ENCODE results near the gene RPS6KA1. TPM values are rescaled to one million over a fixed set of nuclear protein-coding genes. Genes with fewer than 3 reads are reported as not detected.

Gene RPS6KA1
- total and polyA plus RNA-seq, 10 of the 15 experiments (the other 5 are each of a cell fraction or from before 2014, with no cell fraction given): 5.0 to 136 (median 91.5) TPM

- TF ChIP-seq E4F1 (IDR thresholded peaks at IDR 0.05; ENCODE audit: borderline replicate concordance, partially characterized antibody) (no peak), TCF7 (IDR thresholded peaks at IDR 0.05; ENCODE audit: borderline replicate concordance) (no peak)
These were observed at the start of gene RPS6KA1 (continued) for GRCh38 chr1:26529655-26530409.

GRCh38 chr1:26482921-26483320 is 46.6 kb upstream of the RPS6KA1 start:
- Histone ChIP-seq H3K9me3 (replicated peaks; ENCODE audit: control insufficient read depth, insufficient read depth, low read length) (no peaks in the 10 kb centered on the region), H3K27me3 (replicated peaks in 1 of 2; ENCODE audit: control insufficient read depth in 2 of 2, insufficient read depth in 2 of 2, low read length in 1 of 2) (no peaks in the 10 kb centered on the region), H3K79me2 (ENCODE audit: control insufficient read depth, insufficient read depth, low read length) (no peaks in the 10 kb centered on the region), H3K4me1 (ENCODE audit: control insufficient read depth, insufficient read depth, low read length) (no peaks in the 10 kb centered on the region), H3K4me3 (no peak overlapping the region), H4K20me1 (ENCODE audit: control insufficient read depth, insufficient read depth) (no peaks in the 10 kb centered on the region), H3K36me3 (ENCODE audit: control insufficient read depth in 2 of 2, insufficient read depth in 2 of 2, low read length in 1 of 2) (no peaks in the 10 kb centered on the region), H3K4me2 (ENCODE audit: control insufficient read depth, insufficient read depth) (no peak overlapping the region), H2AFZ (ENCODE audit: control insufficient read depth, low read depth, low read length) (no peak overlapping the region), H3K27ac (ENCODE audit: control insufficient read depth, insufficient read depth) (no peak overlapping the region), H3K9ac (ENCODE audit: control insufficient read depth, insufficient read depth, low read length) (no peak overlapping the region)
- intact Hi-C loops (cut with micrococcal nuclease; ENCODE audit: unreplicated experiment): no loop called here
- in situ Hi-C loops (cut with MboI): no loop called here
- WGBS (ENCODE audit: insufficient coverage, insufficient replicate concordance, low lambda C conversion rate, missing lambda C conversion rate): 100% methylated on average over 2 of the region's 2 CpGs
- ChIA-PET CTCF (interaction anchor here (0.9 to 1.7 kb wide), 2 partner anchors 17 to 115 kb away, joined by 3 read pairs; no protein-coding TSS in a partner anchor), RAD21 (ENCODE audit: unreplicated experiment) (no interaction called here), POLR2A (interaction anchor here (0.5 kb wide), 1 partner anchor 43 kb away, joined by 3 read pairs; no protein-coding TSS in a partner anchor), SMC1A (ENCODE audit: uncharacterized antibody, unreplicated experiment) (no interaction called here)
- ATAC-seq (no peak), FAIRE-seq (no peak), DNase-seq (ENCODE audit: low read depth, low spot score) (no peak)
- no TSS peak for BruUV-seq (replicated peaks)
- TF ChIP-seq IKZF1 (conservative IDR thresholded peaks at IDR 0.05) (no peak), LARP7 (IDR thresholded peaks at IDR 0.05) (no peak), HDAC6 (IDR thresholded peaks at IDR 0.05; ENCODE audit: unreplicated experiment) (no peak), MAX (IDR thresholded peaks at IDR 0.05; ENCODE audit: low read depth, low read length) (no peak), CREB1 (IDR thresholded peaks at IDR 0.05; ENCODE audit: low read depth) (no peak), YY1 (IDR thresholded peaks at IDR 0.05; ENCODE audit: low read depth, low read length) (no peak), SKIL (IDR thresholded peaks at IDR 0.05; ENCODE audit: low read depth, poor library complexity, severe bottlenecking) (no peak), NR2C2 (IDR thresholded peaks at IDR 0.05; ENCODE audit: borderline replicate concordance, control insufficient read depth, insufficient read length, low read depth) (no peak), TARDBP (IDR thresholded peaks at IDR 0.05; ENCODE audit: borderline replicate concordance) (no peak), MYB (IDR thresholded peaks at IDR 0.05; ENCODE audit: borderline replicate concordance, low read depth, low read length) (no peak), BACH1 (IDR thresholded peaks at IDR 0.05; ENCODE audit: borderline replicate concordance) (no peak)
